WI38 (cell line): ENCODE results near the gene ALDH1A2.
"Not testable (repeated sequence)": the region's sequence is repeated elsewhere in the genome, so short reads cannot be mapped to it uniquely, and the experiment has no call there.

Experiments used
- H3K4me3 ChIP-seq: 2 replicates; pipeline ENCODE4 v1.5.1; 2011; ENCODE audit warnings: low read depth, mild to moderate bottlenecking, control low read depth, low read length
- CTCF ChIP-seq: IDR thresholded peaks from 2 replicates; pipeline ENCODE4 v1.5.1; 2012; ENCODE audit warnings: low read depth, mild to moderate bottlenecking, control low read depth, low read length

ALDH1A2 gene

GRCh38 chr15:58065445-58066041 lies at the start of gene ALDH1A2:
Gene ALDH1A2 (minus strand): TSS chr15:58065711. CDS start chr15:58065650, 61 bp downstream.
- no peak within 1 kb of the TSS for H3K4me3 ChIP-seq
- TF ChIP-seq CTCF: no peak

GRCh38 chr15:58114812-58115211 lies 49.3 kb upstream of the ALDH1A2 start:
- TF ChIP-seq CTCF: no peak
- no peak overlapping the region for H3K4me3 ChIP-seq

- TF ChIP-seq CTCF: no peak
- H3K4me3 ChIP-seq: no peak overlapping the region
These were observed 48.9 kb upstream of the ALDH1A2 start for GRCh38 chr15:58114388-58114787.

GRCh38 chr15:58113358-58113757 lies 47.8 kb upstream of the ALDH1A2 start:
- not testable (repeated sequence) for H3K4me3 ChIP-seq

- H3K4me3 ChIP-seq: no peak overlapping the region
- no peak for TF ChIP-seq CTCF
These were observed 46.2 kb upstream of the ALDH1A2 start for GRCh38 chr15:58111718-58112104.

GRCh38 chr15:58110999-58111717 lies 45.6 kb upstream of the ALDH1A2 start:
- no peak for TF ChIP-seq CTCF
- H3K4me3 ChIP-seq: no peak overlapping the region

GRCh38 chr15:58109419-58109818 lies 43.9 kb upstream of the ALDH1A2 start:
- no peak overlapping the region for H3K4me3 ChIP-seq
- TF ChIP-seq CTCF: no peak

GRCh38 chr15:58108117-58108516 lies 42.6 kb upstream of the ALDH1A2 start:
- no peak for TF ChIP-seq CTCF
- H3K4me3 ChIP-seq: no peak overlapping the region
